ENCODE results near the gene HDGFL3.
"Not testable (repeated sequence)": the region's sequence is repeated elsewhere in the genome, so short reads cannot be mapped to it uniquely, and the experiment has no call there.

HDGFL3 gene

DNA sequence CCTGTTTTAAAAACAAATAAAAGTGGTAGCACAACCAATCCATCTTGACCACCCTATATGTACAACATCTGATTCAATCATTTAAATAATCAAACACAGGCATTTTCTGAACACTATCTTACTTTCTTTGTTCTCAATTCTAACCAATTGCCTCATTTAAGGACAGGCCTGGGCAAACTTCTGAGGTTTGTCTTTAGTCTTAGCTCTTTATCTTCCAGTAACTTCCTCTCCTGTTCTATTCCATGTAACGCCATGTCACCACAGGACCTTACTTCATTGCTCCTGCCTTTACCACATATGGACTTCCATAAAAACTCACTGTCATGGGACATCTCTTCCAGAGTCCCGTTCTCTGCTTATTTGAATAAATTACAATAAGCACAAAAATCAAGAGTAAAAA, 14.9 kb downstream of the HDGFL3 start:
- Histone ChIP-seq H3K4me3 (ENCODE audit: low read length) (no peak overlapping the region), H3K27ac (ENCODE audit: low read length) (no peak overlapping the region), H3K36me3 (ENCODE audit: control insufficient read depth, low read depth, low read length) (no peaks in the 10 kb centered on the region), H3K4me1 (ENCODE audit: control insufficient read depth, low read depth, low read length) (peaks cover 24% of the 10 kb centered on the region), H3K9ac (ENCODE audit: low read length) (no peak overlapping the region), H3K9me3 (ENCODE audit: control insufficient read depth, low read depth, low read length) (no peaks in the 10 kb centered on the region), H3K27me3 (ENCODE audit: control insufficient read depth, insufficient read depth, low read length) (no peaks in the 10 kb centered on the region)

DNA sequence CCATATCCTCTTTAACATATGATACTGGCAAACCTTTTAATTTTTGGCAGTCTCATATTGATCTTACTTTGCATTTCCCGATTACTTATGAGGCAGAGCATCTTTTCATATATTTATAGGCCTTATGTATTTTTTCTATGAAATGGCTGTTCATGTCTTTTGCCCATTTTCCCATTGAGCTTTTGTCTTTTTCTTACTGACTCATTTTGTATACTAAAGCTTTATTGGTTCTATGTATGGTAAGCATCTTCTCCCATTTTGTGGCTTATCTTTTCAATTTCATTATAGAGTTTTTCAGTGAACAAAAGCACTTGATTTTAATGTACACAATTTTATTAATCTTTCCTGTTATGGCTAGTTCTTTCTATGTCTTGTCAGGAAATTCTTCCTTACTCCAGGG, 17.2 kb downstream of the HDGFL3 start:
- Histone ChIP-seq H3K36me3 (ENCODE audit: control insufficient read depth, low read depth, low read length) (no peaks in the 10 kb centered on the region), H3K27ac (ENCODE audit: low read length) (no peak overlapping the region), H3K27me3 (ENCODE audit: control insufficient read depth, insufficient read depth, low read length) (no peaks in the 10 kb centered on the region), H3K9me3 (ENCODE audit: control insufficient read depth, low read depth, low read length) (no peaks in the 10 kb centered on the region), H3K9ac (ENCODE audit: low read length) (no peak overlapping the region), H3K4me1 (ENCODE audit: control insufficient read depth, low read depth, low read length) (peaks cover 21% of the 10 kb centered on the region), H3K4me3 (ENCODE audit: low read length) (no peak overlapping the region)

DNA sequence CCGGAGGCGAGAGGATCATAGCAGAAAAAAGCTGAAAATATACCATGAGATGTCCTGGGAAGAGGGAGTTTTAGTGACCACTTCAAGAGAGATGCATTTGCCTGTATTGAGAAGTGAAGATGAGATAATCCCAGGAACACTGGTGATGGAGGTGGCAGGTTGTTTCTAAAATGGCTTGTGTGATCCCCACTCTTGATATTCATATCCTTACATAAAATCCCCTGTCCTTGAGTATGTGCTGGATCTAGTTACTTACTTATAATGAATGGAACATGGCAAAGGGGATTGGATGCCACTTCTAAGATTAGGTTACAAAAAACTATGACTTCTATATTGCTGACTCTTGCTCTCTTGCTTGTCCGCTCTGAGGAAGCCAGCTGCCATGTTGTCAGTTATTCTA, 22.1 kb downstream of the HDGFL3 start:
- no peaks in the 10 kb centered on the region for H3K27me3 ChIP-seq (ENCODE audit: control insufficient read depth, insufficient read depth, low read length)
- no peak overlapping the region for H3K27ac ChIP-seq (ENCODE audit: low read length)
- H3K4me3 ChIP-seq (ENCODE audit: low read length), result no peak overlapping the region
- no peaks in the 10 kb centered on the region for H3K4me1 ChIP-seq (ENCODE audit: control insufficient read depth, low read depth, low read length)
- H3K9ac ChIP-seq (ENCODE audit: low read length), result no peak overlapping the region
- H3K36me3 ChIP-seq (ENCODE audit: control insufficient read depth, low read depth, low read length), result no peaks in the 10 kb centered on the region
- H3K9me3 ChIP-seq (ENCODE audit: control insufficient read depth, low read depth, low read length), result no peaks in the 10 kb centered on the region

DNA sequence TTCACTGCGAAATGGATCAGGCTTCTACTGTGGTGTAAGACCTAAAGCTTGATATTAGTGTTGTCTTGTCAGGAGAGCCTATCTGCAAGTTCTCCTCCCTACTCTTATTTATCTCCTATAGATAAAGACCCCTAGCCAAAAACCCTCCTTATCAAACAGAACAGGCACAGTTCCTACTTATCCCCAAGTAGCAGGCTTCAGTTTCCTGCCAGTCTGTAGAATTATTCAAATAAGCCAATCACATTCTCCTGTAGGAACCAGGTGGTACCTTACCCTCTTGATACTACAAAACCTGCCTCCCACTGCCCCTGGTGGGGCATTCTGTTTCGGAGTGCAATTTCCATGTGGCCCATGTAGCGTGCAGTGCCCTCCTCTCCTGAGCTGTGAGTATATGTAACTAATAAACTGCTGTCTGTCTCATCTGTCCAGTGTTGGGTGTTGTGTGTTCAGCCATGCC, 28.7 kb downstream of the HDGFL3 start:
- Histone ChIP-seq H3K9ac (ENCODE audit: low read length) (no peak overlapping the region), H3K36me3 (ENCODE audit: control insufficient read depth, low read depth, low read length) (no peaks in the 10 kb centered on the region), H3K27ac (ENCODE audit: low read length) (no peak overlapping the region), H3K4me1 (ENCODE audit: control insufficient read depth, low read depth, low read length) (no peaks in the 10 kb centered on the region), H3K9me3 (ENCODE audit: control insufficient read depth, low read depth, low read length) (no peaks in the 10 kb centered on the region), H3K27me3 (ENCODE audit: control insufficient read depth, insufficient read depth, low read length) (no peaks in the 10 kb centered on the region), H3K4me3 (ENCODE audit: low read length) (no peak overlapping the region)

DNA sequence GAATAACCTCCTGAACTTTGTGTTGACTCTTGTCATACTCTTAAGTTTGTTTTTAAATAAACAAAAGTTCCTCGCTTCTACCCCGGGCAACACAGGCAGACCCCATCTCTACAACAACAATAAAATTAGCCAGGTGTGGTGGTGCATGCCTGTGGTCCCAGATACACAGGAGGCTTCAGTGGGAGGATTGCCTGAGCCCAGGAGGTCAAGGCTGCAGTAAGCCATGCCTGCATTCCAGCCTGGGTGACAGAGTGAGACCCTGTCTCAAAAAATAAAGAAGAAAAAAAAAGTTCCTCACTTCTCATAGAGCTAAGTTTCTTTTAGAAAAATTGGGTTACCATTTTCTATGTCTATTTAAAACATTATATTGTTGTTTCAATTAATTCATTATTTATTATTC, 29.2 kb downstream of the HDGFL3 start:
- Histone ChIP-seq H3K4me1 (ENCODE audit: control insufficient read depth, low read depth, low read length) (no peaks in the 10 kb centered on the region), H3K9ac (ENCODE audit: low read length) (no peak overlapping the region), H3K9me3 (ENCODE audit: control insufficient read depth, low read depth, low read length) (no peaks in the 10 kb centered on the region), H3K27ac (ENCODE audit: low read length) (no peak overlapping the region), H3K36me3 (ENCODE audit: control insufficient read depth, low read depth, low read length) (no peaks in the 10 kb centered on the region), H3K27me3 (ENCODE audit: control insufficient read depth, insufficient read depth, low read length) (no peaks in the 10 kb centered on the region), H3K4me3 (ENCODE audit: low read length) (no peak overlapping the region)

DNA sequence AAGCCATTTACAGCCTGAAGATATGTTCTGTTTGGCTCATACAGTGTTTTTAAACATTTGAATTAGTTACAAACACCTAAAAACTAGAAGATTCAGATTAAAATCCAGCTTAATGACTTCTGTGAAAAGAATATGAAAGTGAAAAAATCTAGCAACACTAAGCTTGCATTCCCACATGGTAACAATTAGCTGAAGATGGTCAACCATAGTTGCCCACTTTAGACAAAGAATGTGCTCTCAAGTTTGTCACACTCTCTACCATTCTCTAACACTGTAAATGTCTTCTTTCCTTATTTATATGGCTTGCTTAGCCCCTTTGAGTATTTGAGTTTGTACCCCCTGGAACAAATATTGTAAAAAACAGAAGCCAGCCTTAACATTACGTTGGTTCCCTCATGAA, 32.7 kb downstream of the HDGFL3 start:
- no peak overlapping the region for H3K9ac ChIP-seq (ENCODE audit: low read length)

DNA sequence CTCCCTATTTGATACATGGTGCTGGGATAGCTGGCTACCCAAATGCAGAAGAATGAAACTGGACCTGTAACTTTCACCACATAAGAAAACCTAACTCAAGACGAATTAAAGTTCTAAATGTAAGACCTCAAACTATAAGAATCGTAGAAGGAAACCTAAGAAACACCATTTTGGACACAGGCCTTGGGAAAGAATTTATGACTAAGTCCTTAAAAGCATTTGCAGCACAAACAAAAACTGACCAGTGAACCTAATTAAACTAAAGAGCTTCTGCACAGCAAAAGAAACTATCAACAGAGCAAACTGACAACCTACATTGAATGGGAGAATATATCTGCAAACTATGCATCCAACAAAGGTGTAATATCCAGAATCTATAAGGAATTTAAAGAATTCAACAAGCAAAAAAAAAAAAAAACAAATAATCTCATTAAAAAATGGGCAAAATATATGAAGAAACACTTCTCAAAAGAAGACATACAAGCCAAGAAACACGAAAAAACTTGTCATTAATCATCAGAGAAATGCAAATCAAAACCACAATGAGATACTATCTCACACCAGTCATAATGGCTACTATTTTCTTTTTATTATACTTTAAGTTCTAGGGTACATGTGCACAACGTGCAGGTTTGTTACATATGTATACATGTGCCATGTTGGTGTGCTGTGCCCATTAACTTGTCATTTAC, 37.0 kb downstream of the HDGFL3 start:
- no peak overlapping the region for H3K9ac ChIP-seq (ENCODE audit: low read length)
- no peak overlapping the region for H3K4me3 ChIP-seq (ENCODE audit: low read length)
- H3K9me3 ChIP-seq (ENCODE audit: control insufficient read depth, low read depth, low read length), result no peaks in the 10 kb centered on the region

More for the DNA sequence above, 32.7 kb downstream of the HDGFL3 start:
- Histone ChIP-seq H3K4me3 (ENCODE audit: low read length) (no peak overlapping the region), H3K36me3 (ENCODE audit: control insufficient read depth, low read depth, low read length) (no peaks in the 10 kb centered on the region), H3K27ac (ENCODE audit: low read length) (no peak overlapping the region), H3K9me3 (ENCODE audit: control insufficient read depth, low read depth, low read length) (no peaks in the 10 kb centered on the region), H3K27me3 (ENCODE audit: control insufficient read depth, insufficient read depth, low read length) (no peaks in the 10 kb centered on the region), H3K4me1 (ENCODE audit: control insufficient read depth, low read depth, low read length) (no peaks in the 10 kb centered on the region)

DNA sequence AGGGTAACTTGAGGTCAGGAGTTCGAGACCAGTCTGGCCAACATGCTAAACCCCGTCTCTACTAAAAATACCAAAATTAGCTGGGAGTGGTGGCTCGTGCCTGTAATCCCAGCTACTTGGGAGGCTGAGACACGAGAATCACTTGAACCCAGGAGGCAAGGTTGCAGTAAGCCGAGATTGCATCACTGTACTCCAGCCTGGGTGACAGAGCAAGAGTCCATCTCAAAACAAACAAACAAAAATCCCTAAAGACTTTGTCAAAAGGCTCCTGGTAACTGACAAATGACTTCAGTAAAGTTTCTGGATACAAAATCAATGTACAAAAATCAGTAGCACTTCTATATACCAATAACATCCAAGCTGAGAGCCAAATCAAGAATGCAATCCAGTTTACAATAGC, 38.0 kb downstream of the HDGFL3 start:
- not testable (repeated sequence) for H3K9me3 ChIP-seq (ENCODE audit: control insufficient read depth, low read depth, low read length); H3K27ac ChIP-seq (ENCODE audit: low read length); H3K4me3 ChIP-seq (ENCODE audit: low read length); H3K27me3 ChIP-seq (ENCODE audit: control insufficient read depth, insufficient read depth, low read length); H3K9ac ChIP-seq (ENCODE audit: low read length); H3K4me1 ChIP-seq (ENCODE audit: control insufficient read depth, low read depth, low read length); H3K36me3 ChIP-seq (ENCODE audit: control insufficient read depth, low read depth, low read length)

More for the DNA sequence above, 37.0 kb downstream of the HDGFL3 start:
- Histone ChIP-seq H3K4me1 (ENCODE audit: control insufficient read depth, low read depth, low read length) (peaks cover 7% of the 10 kb centered on the region), H3K27ac (ENCODE audit: low read length) (no peak overlapping the region), H3K27me3 (ENCODE audit: control insufficient read depth, insufficient read depth, low read length) (no peaks in the 10 kb centered on the region), H3K36me3 (ENCODE audit: control insufficient read depth, low read depth, low read length) (no peaks in the 10 kb centered on the region)

DNA sequence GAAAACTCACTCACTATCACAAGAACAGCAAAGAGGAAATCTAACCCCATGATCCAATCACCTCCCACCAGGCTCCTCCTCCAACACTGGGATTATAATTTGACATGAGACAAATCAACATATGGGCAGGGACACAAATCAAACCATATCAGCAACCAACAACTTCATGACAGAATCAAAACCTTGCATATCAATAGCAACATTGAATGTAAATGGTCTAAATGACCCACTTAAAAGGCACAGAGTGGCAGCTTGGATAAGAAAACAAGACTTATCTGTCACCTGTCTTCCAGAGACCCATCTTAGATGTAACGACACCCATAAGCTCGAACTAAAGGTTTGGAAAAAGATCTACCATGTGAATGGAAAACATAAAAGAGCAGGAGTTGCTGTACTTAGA, 40.8 kb downstream of the HDGFL3 start:
- H3K9me3 ChIP-seq (ENCODE audit: control insufficient read depth, low read depth, low read length), result no peaks in the 10 kb centered on the region
- no peak overlapping the region for H3K27ac ChIP-seq (ENCODE audit: low read length)
- H3K4me3 ChIP-seq (ENCODE audit: low read length), result no peak overlapping the region

DNA sequence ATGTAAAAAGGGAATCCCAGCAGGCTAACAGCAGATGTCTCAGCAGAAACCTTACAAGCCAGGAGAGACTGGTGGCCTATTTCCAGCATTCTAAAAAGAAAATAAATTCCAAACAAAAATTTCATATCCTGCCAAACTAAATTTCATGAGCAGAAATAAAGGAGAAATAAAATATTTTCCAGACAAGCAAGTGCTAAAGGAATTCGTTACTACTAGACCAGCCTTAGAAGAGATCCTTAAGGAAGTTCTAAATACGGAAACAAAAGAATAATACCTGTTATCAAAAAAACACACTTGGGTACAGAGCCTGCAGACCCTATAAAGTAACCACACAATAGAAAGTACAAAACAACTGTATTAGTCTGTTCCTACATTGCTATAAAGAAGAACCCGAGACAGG, 41.4 kb downstream of the HDGFL3 start:
- Histone ChIP-seq H3K4me3 (ENCODE audit: low read length) (no peak overlapping the region), H3K9me3 (ENCODE audit: control insufficient read depth, low read depth, low read length) (no peaks in the 10 kb centered on the region)

More for the DNA sequence above, 40.8 kb downstream of the HDGFL3 start:
- no peaks in the 10 kb centered on the region for H3K36me3 ChIP-seq (ENCODE audit: control insufficient read depth, low read depth, low read length)
- peaks cover 7% of the 10 kb centered on the region for H3K4me1 ChIP-seq (ENCODE audit: control insufficient read depth, low read depth, low read length)
- no peaks in the 10 kb centered on the region for H3K27me3 ChIP-seq (ENCODE audit: control insufficient read depth, insufficient read depth, low read length)
- H3K9ac ChIP-seq (ENCODE audit: low read length), result no peak overlapping the region

DNA sequence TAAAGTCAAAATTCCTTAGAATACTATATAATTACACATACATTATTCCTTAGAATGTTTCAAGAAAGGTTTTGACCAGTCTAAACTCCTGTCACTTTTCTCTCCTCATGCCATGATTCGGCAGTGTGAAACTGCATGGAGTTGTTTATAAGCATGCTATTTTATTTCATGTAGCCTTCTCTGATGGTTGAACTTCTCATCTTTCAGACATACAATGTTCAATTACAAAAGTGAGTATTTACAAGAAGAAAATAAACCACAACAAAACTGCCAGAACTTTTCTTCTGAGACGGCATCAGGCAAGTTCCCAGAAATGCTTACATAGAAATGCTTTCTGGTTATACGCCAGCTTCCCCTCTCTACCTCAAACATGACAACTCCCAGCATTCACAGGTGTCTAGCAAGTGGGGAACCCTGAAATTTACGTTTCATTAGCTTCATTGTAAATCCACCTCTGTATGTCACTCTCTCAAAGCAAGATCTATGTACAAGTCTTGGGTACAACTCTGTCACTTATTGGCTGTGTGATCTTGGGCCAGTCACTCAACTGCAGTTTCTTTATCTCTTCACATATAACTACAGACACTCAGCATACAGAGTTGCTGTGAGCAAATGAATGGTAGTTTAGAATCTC, 42.7 kb downstream of the HDGFL3 start:
- Histone ChIP-seq H3K36me3 (ENCODE audit: control insufficient read depth, low read depth, low read length) (no peaks in the 10 kb centered on the region), H3K9me3 (ENCODE audit: control insufficient read depth, low read depth, low read length) (no peaks in the 10 kb centered on the region), H3K4me3 (ENCODE audit: low read length) (no peak overlapping the region), H3K9ac (ENCODE audit: low read length) (no peak overlapping the region), H3K27ac (ENCODE audit: low read length) (no peak overlapping the region), H3K4me1 (ENCODE audit: control insufficient read depth, low read depth, low read length) (peaks cover 7% of the 10 kb centered on the region), H3K27me3 (ENCODE audit: control insufficient read depth, insufficient read depth, low read length) (no peaks in the 10 kb centered on the region)

More for the DNA sequence above, 41.4 kb downstream of the HDGFL3 start:
- no peaks in the 10 kb centered on the region for H3K27me3 ChIP-seq (ENCODE audit: control insufficient read depth, insufficient read depth, low read length)
- H3K4me1 ChIP-seq (ENCODE audit: control insufficient read depth, low read depth, low read length), result peaks cover 7% of the 10 kb centered on the region
- no peak overlapping the region for H3K27ac ChIP-seq (ENCODE audit: low read length)
- no peak overlapping the region for H3K9ac ChIP-seq (ENCODE audit: low read length)
- H3K36me3 ChIP-seq (ENCODE audit: control insufficient read depth, low read depth, low read length), result no peaks in the 10 kb centered on the region
